OCI-LY3 (cell line): ENCODE data around the gene GRIK1.

Source experiments
- EZH2phosphoT487 ChIP-seq: fragments of 200-600 bp; shearing (Covaris generic); IDR thresholded peaks from 2 replicates; pipeline ENCODE4 v1.6.1; 2018; ENCODE audit warnings: antibody characterized with exemption, mixed run types, low read depth
- TF ChIP-seq, protein P1 (sequence below): fragments of 200-600, 300-600 bp; sonication (generic); IDR thresholded peaks from 2 replicates; pipeline ENCODE4 v1.5.1; 2014; ENCODE audit warnings: antibody characterized with exemption, low read length, low read depth

DNA sequence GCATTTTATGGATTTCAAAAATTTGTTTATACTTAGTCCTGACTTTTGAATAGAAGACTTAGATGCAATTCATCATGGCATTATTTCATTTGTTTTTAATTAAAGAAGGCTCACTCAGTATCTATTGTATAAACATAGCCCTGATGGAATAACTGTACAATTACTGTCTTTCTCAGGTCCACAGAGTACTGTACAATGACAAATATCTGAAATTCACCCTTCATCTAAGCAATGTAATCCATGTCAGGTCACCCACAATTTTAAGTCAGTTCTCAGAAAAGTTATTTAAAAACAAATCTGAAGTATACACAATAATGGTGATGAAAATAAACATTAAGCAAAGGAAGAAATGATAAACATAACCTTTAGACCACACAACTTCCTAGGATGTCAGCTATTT, 311.9 kb downstream of the GRIK1 start:
- TF ChIP-seq, protein P1, sequence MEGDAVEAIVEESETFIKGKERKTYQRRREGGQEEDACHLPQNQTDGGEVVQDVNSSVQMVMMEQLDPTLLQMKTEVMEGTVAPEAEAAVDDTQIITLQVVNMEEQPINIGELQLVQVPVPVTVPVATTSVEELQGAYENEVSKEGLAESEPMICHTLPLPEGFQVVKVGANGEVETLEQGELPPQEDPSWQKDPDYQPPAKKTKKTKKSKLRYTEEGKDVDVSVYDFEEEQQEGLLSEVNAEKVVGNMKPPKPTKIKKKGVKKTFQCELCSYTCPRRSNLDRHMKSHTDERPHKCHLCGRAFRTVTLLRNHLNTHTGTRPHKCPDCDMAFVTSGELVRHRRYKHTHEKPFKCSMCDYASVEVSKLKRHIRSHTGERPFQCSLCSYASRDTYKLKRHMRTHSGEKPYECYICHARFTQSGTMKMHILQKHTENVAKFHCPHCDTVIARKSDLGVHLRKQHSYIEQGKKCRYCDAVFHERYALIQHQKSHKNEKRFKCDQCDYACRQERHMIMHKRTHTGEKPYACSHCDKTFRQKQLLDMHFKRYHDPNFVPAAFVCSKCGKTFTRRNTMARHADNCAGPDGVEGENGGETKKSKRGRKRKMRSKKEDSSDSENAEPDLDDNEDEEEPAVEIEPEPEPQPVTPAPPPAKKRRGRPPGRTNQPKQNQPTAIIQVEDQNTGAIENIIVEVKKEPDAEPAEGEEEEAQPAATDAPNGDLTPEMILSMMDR, result no peak
- TF ChIP-seq EZH2phosphoT487, result no peak
